H1 (cell line): ENCODE measurements around the gene PRR5L. TPM values are rescaled to one million over a fixed set of nuclear protein-coding genes. Genes with fewer than 3 reads are reported as not detected.

ENCODE experiments used
- CEBPB ChIP-seq: IDR thresholded peaks from 2 replicates; pipeline ENCODE4 v1.6.1; 2012; ENCODE audit warnings: low read depth, low read length
- RFX5 ChIP-seq: IDR thresholded peaks from 2 replicates; pipeline ENCODE4 v1.6.1; 2011; ENCODE audit warnings: low read depth, low read length, improper control_type of control experiment, borderline replicate concordance
- polyA plus RNA-seq, 7 experiments: library from polyadenylated mRNA; depleted of rRNA in 3 of 7; stranded (reverse) in 5 of 7; unstranded in 2 of 7; fragments of >200 nt in 5 of 7; fragments of 200-250 nt in 2 of 7; gene quantifications; 1 replicate in 5 of 7; 2 replicates in 1 of 7; 4 replicates in 1 of 7; pipeline versions ENCODE4 v1.2.1 to v1.2.3, GENCODE V29; 2011 to 2013; ENCODE audit warnings: missing spikeins in 2 of 7, mixed read lengths in 2 of 7
- total RNA-seq: library from RNA; stranded (reverse); fragmentation: NEBNext Ultra II Directional; extraction: Animal tissue kit (Norgen Biotek cat#: 25700); gene quantifications from 2 replicates; pipeline ENCODE4 v1.2.1, GENCODE V29; 2021

Gene PRR5L
- total and polyA plus RNA-seq, 2 of the 8 experiments (the other 6 are each of a cell fraction or from before 2014, with no cell fraction given): 6.6 to 10.1 TPM

DNA sequence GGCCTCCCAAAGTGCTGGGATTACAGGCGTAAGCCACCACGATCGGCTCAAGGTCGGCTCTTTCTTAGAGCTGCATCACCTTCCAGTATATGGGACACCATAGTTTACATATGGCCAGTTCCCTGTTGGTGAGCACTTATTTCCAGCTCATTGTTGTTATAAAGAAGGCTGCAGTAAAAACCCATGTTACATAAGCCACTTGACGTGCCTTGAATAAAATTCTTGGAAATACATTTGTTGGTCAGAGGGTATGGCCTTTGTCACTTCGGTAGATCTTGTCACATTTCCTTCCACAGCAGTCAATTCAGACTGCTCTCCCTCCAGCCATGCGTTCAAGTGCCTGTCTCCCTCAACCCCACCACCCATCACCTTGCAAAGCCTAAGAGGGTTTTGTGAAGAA lies 92.9 kb downstream of the PRR5L start (continued):
- TF ChIP-seq RFX5: no peak
- TF ChIP-seq CEBPB: no peak
